OCI-LY3 (cell line): ENCODE measurements around the gene MBOAT1.

Experiments used
- EZH2phosphoT487 ChIP-seq: fragments of 200-600 bp; shearing (Covaris generic); IDR thresholded peaks from 2 replicates; pipeline ENCODE4 v1.6.1; 2018; ENCODE audit warnings: antibody characterized with exemption, mixed run types, low read depth
- TF ChIP-seq, protein P1 (sequence below): fragments of 200-600, 300-600 bp; sonication (generic); IDR thresholded peaks from 2 replicates; pipeline ENCODE4 v1.5.1; 2014; ENCODE audit warnings: antibody characterized with exemption, low read length, low read depth

DNA sequence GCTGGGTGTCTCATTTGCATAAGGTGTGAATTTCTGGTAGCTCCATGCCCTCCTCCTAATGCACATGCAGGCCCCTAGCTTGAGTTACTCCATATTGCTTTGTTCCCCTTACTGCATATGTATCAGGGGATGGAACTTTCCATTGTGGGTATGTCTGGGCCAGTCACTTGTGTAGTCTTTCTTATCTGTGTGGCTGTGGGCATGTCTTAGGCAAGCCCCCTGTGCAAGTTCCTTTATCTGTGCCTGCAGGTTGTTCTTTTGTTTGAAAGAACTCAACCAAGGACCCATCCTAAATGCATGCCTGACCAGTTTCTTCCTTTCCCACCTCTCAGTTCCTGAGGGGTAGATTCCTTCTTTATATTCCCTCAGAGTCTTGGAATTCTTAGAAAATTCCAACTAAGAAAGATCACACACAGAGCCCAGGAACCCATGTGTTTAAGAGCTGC, 23.6 kb downstream of the MBOAT1 start:
- TF ChIP-seq, protein P1, sequence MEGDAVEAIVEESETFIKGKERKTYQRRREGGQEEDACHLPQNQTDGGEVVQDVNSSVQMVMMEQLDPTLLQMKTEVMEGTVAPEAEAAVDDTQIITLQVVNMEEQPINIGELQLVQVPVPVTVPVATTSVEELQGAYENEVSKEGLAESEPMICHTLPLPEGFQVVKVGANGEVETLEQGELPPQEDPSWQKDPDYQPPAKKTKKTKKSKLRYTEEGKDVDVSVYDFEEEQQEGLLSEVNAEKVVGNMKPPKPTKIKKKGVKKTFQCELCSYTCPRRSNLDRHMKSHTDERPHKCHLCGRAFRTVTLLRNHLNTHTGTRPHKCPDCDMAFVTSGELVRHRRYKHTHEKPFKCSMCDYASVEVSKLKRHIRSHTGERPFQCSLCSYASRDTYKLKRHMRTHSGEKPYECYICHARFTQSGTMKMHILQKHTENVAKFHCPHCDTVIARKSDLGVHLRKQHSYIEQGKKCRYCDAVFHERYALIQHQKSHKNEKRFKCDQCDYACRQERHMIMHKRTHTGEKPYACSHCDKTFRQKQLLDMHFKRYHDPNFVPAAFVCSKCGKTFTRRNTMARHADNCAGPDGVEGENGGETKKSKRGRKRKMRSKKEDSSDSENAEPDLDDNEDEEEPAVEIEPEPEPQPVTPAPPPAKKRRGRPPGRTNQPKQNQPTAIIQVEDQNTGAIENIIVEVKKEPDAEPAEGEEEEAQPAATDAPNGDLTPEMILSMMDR: no peak
- no peak for TF ChIP-seq EZH2phosphoT487
